ENCODE data around the gene CCND2. TPM values are rescaled to one million over a fixed set of nuclear protein-coding genes. Genes with fewer than 3 reads are reported as not detected.

Gene CCND2
- total and polyA plus RNA-seq, 9 donors, result 4.0 to 105 (median 45.4) TPM

DNA sequence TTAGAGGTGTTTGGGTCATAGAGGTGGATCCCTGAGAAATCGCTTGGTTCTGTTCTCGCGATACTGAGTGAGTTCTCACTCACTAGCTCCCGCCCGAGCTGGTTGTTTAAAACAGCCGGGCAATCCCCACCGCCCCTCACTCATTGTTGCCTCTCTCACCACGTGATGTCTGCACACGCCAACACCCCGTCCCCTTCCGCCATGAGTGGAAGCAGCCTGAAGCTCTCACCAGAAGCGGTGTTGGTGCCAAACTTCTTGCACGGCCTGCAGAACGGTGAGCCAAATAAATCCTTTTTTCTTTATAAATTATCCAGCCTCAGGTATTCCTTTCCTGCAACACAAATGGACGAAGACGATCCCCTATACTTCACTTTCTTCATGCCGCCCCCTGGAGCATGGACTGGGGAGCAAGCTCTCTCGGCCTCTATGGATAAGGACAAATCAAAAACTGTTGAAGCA is 45.4 kb upstream of the CCND2 start:
- Histone ChIP-seq H3K4me1 (ENCODE audit: insufficient read depth) (no peaks in the 10 kb centered on the region), H3K27me3 (no peaks in the 10 kb centered on the region), H3K36me3 (no peaks in the 10 kb centered on the region), H3K27ac (no peak overlapping the region), H3K4me3 (no peak overlapping the region), H3K9me3 (no peaks in the 10 kb centered on the region)
- intact Hi-C loops (cut with DNase I), result no loop called here
- no peak for DNase-seq
- TF ChIP-seq, protein P1, sequence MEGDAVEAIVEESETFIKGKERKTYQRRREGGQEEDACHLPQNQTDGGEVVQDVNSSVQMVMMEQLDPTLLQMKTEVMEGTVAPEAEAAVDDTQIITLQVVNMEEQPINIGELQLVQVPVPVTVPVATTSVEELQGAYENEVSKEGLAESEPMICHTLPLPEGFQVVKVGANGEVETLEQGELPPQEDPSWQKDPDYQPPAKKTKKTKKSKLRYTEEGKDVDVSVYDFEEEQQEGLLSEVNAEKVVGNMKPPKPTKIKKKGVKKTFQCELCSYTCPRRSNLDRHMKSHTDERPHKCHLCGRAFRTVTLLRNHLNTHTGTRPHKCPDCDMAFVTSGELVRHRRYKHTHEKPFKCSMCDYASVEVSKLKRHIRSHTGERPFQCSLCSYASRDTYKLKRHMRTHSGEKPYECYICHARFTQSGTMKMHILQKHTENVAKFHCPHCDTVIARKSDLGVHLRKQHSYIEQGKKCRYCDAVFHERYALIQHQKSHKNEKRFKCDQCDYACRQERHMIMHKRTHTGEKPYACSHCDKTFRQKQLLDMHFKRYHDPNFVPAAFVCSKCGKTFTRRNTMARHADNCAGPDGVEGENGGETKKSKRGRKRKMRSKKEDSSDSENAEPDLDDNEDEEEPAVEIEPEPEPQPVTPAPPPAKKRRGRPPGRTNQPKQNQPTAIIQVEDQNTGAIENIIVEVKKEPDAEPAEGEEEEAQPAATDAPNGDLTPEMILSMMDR (IDR thresholded peaks at IDR 0.05), result no peak
- TF ChIP-seq POLR2A (IDR thresholded peaks at IDR 0.05), result no peak
- TF ChIP-seq EP300 (IDR thresholded peaks at IDR 0.05), result no peak
- WGBS, 3 donors, result 91 to 92% (median 91%) methylated on average over 18 of the region's 18 CpGs

DNA sequence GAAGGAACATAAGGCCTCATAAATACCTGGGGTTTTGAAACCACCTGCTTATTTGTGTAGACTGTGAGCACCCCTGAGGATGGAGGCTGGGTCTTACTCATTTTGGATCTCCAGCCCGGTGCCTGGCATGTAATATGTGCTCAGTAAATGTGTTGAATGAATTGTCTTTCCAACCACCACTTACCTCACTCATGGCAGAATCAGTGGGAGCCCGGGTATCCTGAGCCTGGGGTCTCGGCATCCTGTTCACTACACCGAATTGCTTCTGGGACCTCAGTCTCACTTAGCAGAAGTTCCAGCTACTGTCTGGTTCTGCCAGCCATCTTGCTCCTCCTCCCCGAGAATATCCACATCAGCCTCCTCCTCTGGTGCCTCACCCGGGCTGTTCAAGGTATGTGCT is 43.0 kb upstream of the CCND2 start:
- no peak for DNase-seq
- 69 to 75% (median 75%) methylated on average over 6 of the region's 6 CpGs for WGBS, 3 donors
- Histone ChIP-seq H3K4me1 (ENCODE audit: insufficient read depth) (no peaks in the 10 kb centered on the region), H3K27ac (no peak overlapping the region), H3K27me3 (no peaks in the 10 kb centered on the region), H3K4me3 (no peak overlapping the region), H3K9me3 (no peaks in the 10 kb centered on the region), H3K36me3 (no peaks in the 10 kb centered on the region)
- TF ChIP-seq EP300 (IDR thresholded peaks at IDR 0.05) (no peak), POLR2A (IDR thresholded peaks at IDR 0.05) (no peak)
- TF ChIP-seq, protein P1 (IDR thresholded peaks at IDR 0.05), result no peak
- intact Hi-C loops (cut with DNase I), result no loop called here

DNA sequence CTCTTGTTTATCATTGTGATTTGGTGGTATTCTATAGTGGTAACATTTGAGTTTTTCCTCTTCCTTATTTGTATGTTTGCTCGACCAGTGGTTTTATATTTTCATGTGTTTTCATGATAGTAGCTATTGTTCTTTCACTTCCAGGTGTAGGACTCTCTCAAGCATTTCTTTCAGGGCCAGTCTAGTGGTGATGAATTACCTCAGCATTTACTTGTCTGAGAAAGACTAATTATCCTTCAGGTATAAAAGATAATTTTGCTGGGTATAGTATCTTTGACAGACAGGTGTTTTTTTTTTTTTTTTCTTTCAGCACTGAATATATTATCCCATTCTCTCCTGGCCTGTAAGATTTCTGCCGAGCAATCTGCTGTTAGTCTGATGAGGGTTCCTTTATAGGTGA is 35.0 kb upstream of the CCND2 start:
- TF ChIP-seq EP300 (IDR thresholded peaks at IDR 0.05) (no peak), POLR2A (IDR thresholded peaks at IDR 0.05) (no peak)
- TF ChIP-seq, protein P1 (IDR thresholded peaks at IDR 0.05), result no peak
- no peak overlapping the region for H3K4me3 ChIP-seq
- no peaks in the 10 kb centered on the region for H3K4me1 ChIP-seq (ENCODE audit: insufficient read depth)
- intact Hi-C loops (cut with DNase I), result no loop called here
- WGBS, 3 donors, result 79 to 91% (median 81%) methylated on average over 2 of the region's 2 CpGs
- DNase-seq, result no peak
- H3K36me3 ChIP-seq, result no peaks in the 10 kb centered on the region
- no peaks in the 10 kb centered on the region for H3K27me3 ChIP-seq
- no peaks in the 10 kb centered on the region for H3K9me3 ChIP-seq
- no peak overlapping the region for H3K27ac ChIP-seq

DNA sequence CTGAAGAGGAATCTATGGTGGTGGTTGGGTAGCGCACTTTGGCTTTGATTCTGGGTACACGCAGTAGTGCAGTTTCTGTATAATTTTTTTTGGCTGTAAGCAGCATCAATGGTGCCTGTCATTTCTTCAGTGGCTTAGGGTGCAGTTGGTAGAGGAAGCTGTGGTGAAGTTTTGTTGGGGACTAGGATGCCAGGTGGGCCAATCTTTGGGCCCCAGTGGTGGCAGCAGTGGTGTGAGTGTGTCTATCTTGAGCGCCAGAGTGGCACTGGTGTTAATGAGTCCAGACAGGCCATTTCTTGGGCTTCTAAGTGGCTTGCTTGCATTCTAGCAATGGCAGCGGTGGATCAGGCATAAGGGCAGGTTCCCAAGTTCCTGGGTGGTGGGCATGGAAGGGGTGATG is 33.8 kb upstream of the CCND2 start:
- H3K9me3 ChIP-seq, result no peaks in the 10 kb centered on the region
- H3K27me3 ChIP-seq, result no peaks in the 10 kb centered on the region
- no peak for DNase-seq
- H3K4me1 ChIP-seq (ENCODE audit: insufficient read depth), result no peaks in the 10 kb centered on the region
- no peak for TF ChIP-seq EP300 (IDR thresholded peaks at IDR 0.05)
- TF ChIP-seq POLR2A (IDR thresholded peaks at IDR 0.05), result no peak
- TF ChIP-seq, protein P1 (IDR thresholded peaks at IDR 0.05), result no peak
- intact Hi-C loops (cut with DNase I), result no loop called here
- H3K36me3 ChIP-seq, result no peaks in the 10 kb centered on the region
- no peak overlapping the region for H3K4me3 ChIP-seq
- no peak overlapping the region for H3K27ac ChIP-seq
- 95 to 98% (median 96%) methylated on average over 4 of the region's 4 CpGs for WGBS, 3 donors

Measured in ovary (tissue), 9 donors.